ENCODE data around the gene FOXO3.

DNA sequence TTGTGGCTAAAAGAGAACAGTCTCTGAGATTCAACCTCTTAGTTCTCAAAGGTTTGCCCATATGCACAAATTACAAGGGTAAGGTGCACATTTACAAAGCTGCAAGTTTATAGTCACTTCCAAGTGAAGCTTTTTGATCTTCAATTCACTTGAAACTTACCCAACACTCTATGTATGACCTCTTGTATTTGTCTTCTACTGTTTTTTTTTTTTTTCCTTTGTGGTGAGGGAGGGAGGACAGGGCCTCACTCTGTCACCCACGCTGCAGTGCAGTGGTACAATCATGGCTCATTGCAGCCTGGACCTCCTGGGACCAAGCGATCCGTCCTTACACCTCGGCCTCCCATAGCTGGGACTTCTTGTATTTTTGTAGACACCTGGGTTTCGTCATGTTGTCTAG is 4.5 kb upstream of the FOXO3 start:
- TF ChIP-seq, protein P1, sequence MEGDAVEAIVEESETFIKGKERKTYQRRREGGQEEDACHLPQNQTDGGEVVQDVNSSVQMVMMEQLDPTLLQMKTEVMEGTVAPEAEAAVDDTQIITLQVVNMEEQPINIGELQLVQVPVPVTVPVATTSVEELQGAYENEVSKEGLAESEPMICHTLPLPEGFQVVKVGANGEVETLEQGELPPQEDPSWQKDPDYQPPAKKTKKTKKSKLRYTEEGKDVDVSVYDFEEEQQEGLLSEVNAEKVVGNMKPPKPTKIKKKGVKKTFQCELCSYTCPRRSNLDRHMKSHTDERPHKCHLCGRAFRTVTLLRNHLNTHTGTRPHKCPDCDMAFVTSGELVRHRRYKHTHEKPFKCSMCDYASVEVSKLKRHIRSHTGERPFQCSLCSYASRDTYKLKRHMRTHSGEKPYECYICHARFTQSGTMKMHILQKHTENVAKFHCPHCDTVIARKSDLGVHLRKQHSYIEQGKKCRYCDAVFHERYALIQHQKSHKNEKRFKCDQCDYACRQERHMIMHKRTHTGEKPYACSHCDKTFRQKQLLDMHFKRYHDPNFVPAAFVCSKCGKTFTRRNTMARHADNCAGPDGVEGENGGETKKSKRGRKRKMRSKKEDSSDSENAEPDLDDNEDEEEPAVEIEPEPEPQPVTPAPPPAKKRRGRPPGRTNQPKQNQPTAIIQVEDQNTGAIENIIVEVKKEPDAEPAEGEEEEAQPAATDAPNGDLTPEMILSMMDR (IDR thresholded peaks at IDR 0.05; ENCODE audit: low read depth, low read length), result no peak
- TF ChIP-seq EZH2phosphoT487 (IDR thresholded peaks at IDR 0.05; ENCODE audit: low read depth), result no peak

Data from OCI-LY3 (cell line).